Measurements from ENCODE around the gene EOLA1. TPM values are rescaled to one million over a fixed set of nuclear protein-coding genes. Genes with fewer than 3 reads are reported as not detected.
"Not testable (repeated sequence)": the region's sequence is repeated elsewhere in the genome, so short reads cannot be mapped to it uniquely, and the experiment has no call there.

Gene EOLA1
- total RNA-seq = 10 to 100 TPM; 33.2 to 37.2 TPM

- Mint-ChIP-seq H3K27me3 (no peaks in the 10 kb centered on the region), H3K4me3 (peak within 1 kb of the TSS; percentile 93), H3K9me3 (no peaks in the 10 kb centered on the region), H3K4me1 (peaks cover 6% of the 10 kb centered on the region), H3K27ac (peak within 1 kb of the TSS; percentile 100), H3K36me3 (ENCODE audit: low read depth) (no peaks in the 10 kb centered on the region)
- POLR2A ChIA-PET = interaction anchor here (1.7 kb wide), 1 partner anchor 399 kb away, joined by 7 read pairs; no protein-coding TSS in a partner anchor
- CTCF ChIA-PET = interaction anchor here (1.0 to 2.4 kb wide), 2 partner anchors 13 to 29 kb away, joined by 6 to 8 read pairs; no protein-coding TSS in a partner anchor
- peak; percentile 92 for DNase-seq
Measured at GRCh38 chrX:149540621-149541520, at the start of gene EOLA1. TSS of gene EOLA1 (plus strand) at chrX:149541012. CDS start at chrX:149545631, 4,619 bp downstream.

- no peaks in the 10 kb centered on the region for H3K9me3 Mint-ChIP-seq
- H3K27me3 Mint-ChIP-seq = no peaks in the 10 kb centered on the region
- CTCF ChIA-PET = no interaction called here
- H3K27ac Mint-ChIP-seq = no peak overlapping the region
- H3K4me1 Mint-ChIP-seq = no peaks in the 10 kb centered on the region
- no peak for DNase-seq
- POLR2A ChIA-PET = no interaction called here
- H3K36me3 Mint-ChIP-seq (ENCODE audit: low read depth) = peaks cover 21% of the 10 kb centered on the region
- no peak overlapping the region for H3K4me3 Mint-ChIP-seq
Measured at GRCh38 chrX:149491812-149492211, 49.0 kb upstream of the EOLA1 start.

GRCh38 chrX:149493567-149494562 is 46.9 kb upstream of the EOLA1 start:
- no peak overlapping the region for H3K27ac Mint-ChIP-seq
- POLR2A ChIA-PET = no interaction called here
- H3K4me3 Mint-ChIP-seq = no peak overlapping the region

GRCh38 chrX:149494844-149495565 is 45.8 kb upstream of the EOLA1 start:
- ChIA-PET CTCF (no interaction called here), POLR2A (no interaction called here)
- H3K4me3 Mint-ChIP-seq = no peak overlapping the region

More at GRCh38 chrX:149493567-149494562, 46.9 kb upstream of the EOLA1 start:
- Mint-ChIP-seq H3K4me1 (no peaks in the 10 kb centered on the region), H3K36me3 (ENCODE audit: low read depth) (peaks cover 14% of the 10 kb centered on the region), H3K27me3 (no peaks in the 10 kb centered on the region), H3K9me3 (no peaks in the 10 kb centered on the region)
- CTCF ChIA-PET = interaction anchor here (1.1 to 1.4 kb wide), 3 partner anchors 8 to 22 kb away, joined by 3 to 4 read pairs (median 3); no protein-coding TSS in a partner anchor
- DNase-seq = no peak

GRCh38 chrX:149495573-149496071 is 45.2 kb upstream of the EOLA1 start:
- Mint-ChIP-seq H3K27ac (no peak overlapping the region), H3K27me3 (no peaks in the 10 kb centered on the region), H3K4me1 (peaks cover 9% of the 10 kb centered on the region), H3K4me3 (no peak overlapping the region), H3K36me3 (ENCODE audit: low read depth) (peaks cover 15% of the 10 kb centered on the region), H3K9me3 (no peaks in the 10 kb centered on the region)
- DNase-seq = no peak
- POLR2A ChIA-PET = no interaction called here
- CTCF ChIA-PET = interaction anchor here (0.6 kb wide), 1 partner anchor 9 kb away, joined by 3 read pairs; no protein-coding TSS in a partner anchor

More at GRCh38 chrX:149494844-149495565, 45.8 kb upstream of the EOLA1 start:
- DNase-seq = no peak
- no peaks in the 10 kb centered on the region for H3K9me3 Mint-ChIP-seq
- peaks cover 3% of the 10 kb centered on the region for H3K4me1 Mint-ChIP-seq
- H3K36me3 Mint-ChIP-seq (ENCODE audit: low read depth) = peaks cover 15% of the 10 kb centered on the region
- no peaks in the 10 kb centered on the region for H3K27me3 Mint-ChIP-seq
- no peak overlapping the region for H3K27ac Mint-ChIP-seq

- peaks cover 17% of the 10 kb centered on the region for H3K36me3 Mint-ChIP-seq (ENCODE audit: low read depth)
- H3K27me3 Mint-ChIP-seq = no peaks in the 10 kb centered on the region
- no peak for DNase-seq
- H3K9me3 Mint-ChIP-seq = no peaks in the 10 kb centered on the region
- H3K4me1 Mint-ChIP-seq = peaks cover 24% of the 10 kb centered on the region
- H3K4me3 Mint-ChIP-seq = no peak overlapping the region
- CTCF ChIA-PET = no interaction called here
- POLR2A ChIA-PET = no interaction called here
- no peak overlapping the region for H3K27ac Mint-ChIP-seq
Measured at GRCh38 chrX:149497054-149497453, 43.8 kb upstream of the EOLA1 start.

GRCh38 chrX:149497626-149498025 is 43.2 kb upstream of the EOLA1 start:
- ChIA-PET POLR2A (no interaction called here), CTCF (interaction anchor here (0.6 kb wide), 1 partner anchor 1519 kb away, joined by 3 read pairs; no protein-coding TSS in a partner anchor)
- Mint-ChIP-seq H3K27me3 (no peaks in the 10 kb centered on the region), H3K27ac (no peak overlapping the region), H3K36me3 (ENCODE audit: low read depth) (peaks cover 17% of the 10 kb centered on the region), H3K4me3 (no peak overlapping the region), H3K9me3 (no peaks in the 10 kb centered on the region), H3K4me1 (peaks cover 29% of the 10 kb centered on the region)
- DNase-seq = no peak

- Mint-ChIP-seq H3K27ac (no peak overlapping the region), H3K4me3 (no peak overlapping the region), H3K4me1 (peaks cover 34% of the 10 kb centered on the region), H3K9me3 (no peaks in the 10 kb centered on the region), H3K27me3 (no peaks in the 10 kb centered on the region), H3K36me3 (ENCODE audit: low read depth) (peaks cover 17% of the 10 kb centered on the region)
- ChIA-PET CTCF (no interaction called here), POLR2A (no interaction called here)
- no peak for DNase-seq
Measured at GRCh38 chrX:149498767-149499166, 42.0 kb upstream of the EOLA1 start.

- H3K9me3 Mint-ChIP-seq = no peaks in the 10 kb centered on the region
- CTCF ChIA-PET = interaction anchor here (0.9 kb wide), 1 partner anchor 1585 kb away, joined by 3 read pairs; no protein-coding TSS in a partner anchor
Measured at GRCh38 chrX:149499766-149500165, 41.0 kb upstream of the EOLA1 start.

GRCh38 chrX:149502923-149503322 is 37.9 kb upstream of the EOLA1 start:
- CTCF ChIA-PET; H3K36me3 Mint-ChIP-seq (ENCODE audit: low read depth); H3K27me3 Mint-ChIP-seq; POLR2A ChIA-PET; H3K9me3 Mint-ChIP-seq; H3K4me3 Mint-ChIP-seq: not testable (repeated sequence)
- Mint-ChIP-seq H3K4me1 (peaks cover 51% of the 10 kb centered on the region), H3K27ac (peak overlapping the region; percentile 68)
- peak; percentile 16 for DNase-seq

More at GRCh38 chrX:149499766-149500165, 41.0 kb upstream of the EOLA1 start:
- Mint-ChIP-seq H3K36me3 (ENCODE audit: low read depth) (peaks cover 17% of the 10 kb centered on the region), H3K4me3 (no peak overlapping the region), H3K27ac (no peak overlapping the region), H3K27me3 (no peaks in the 10 kb centered on the region), H3K4me1 (peaks cover 43% of the 10 kb centered on the region)
- no peak for DNase-seq
- POLR2A ChIA-PET = no interaction called here

GRCh38 chrX:149503446-149503845 is 37.4 kb upstream of the EOLA1 start:
- not testable (repeated sequence) for H3K36me3 Mint-ChIP-seq (ENCODE audit: low read depth)
- CTCF ChIA-PET = interaction anchor here (2.6 kb wide), 1 partner anchor 14 kb away, joined by 7 read pairs; no protein-coding TSS in a partner anchor

More at GRCh38 chrX:149503446-149503845, 37.4 kb upstream of the EOLA1 start:
- Mint-ChIP-seq H3K4me1 (peaks cover 51% of the 10 kb centered on the region), H3K27ac (peak overlapping the region; percentile 66), H3K4me3 (peak overlapping the region; percentile 75)
- H3K27me3 Mint-ChIP-seq, H3K9me3 Mint-ChIP-seq, POLR2A ChIA-PET: not testable (repeated sequence)
- peak; percentile 73 for DNase-seq
